Posterior vena cava (tissue), 2 donors: ENCODE measurements around the gene PDLIM3. TPM values are rescaled to one million over a fixed set of nuclear protein-coding genes. Genes with fewer than 3 reads are reported as not detected.
"Not testable (repeated sequence)": the region's sequence is repeated elsewhere in the genome, so short reads cannot be mapped to it uniquely, and the experiment has no call there.

Source experiments
- DNase-seq: peaks from one replicate; pipeline ENCODE4 v3.0.0-alpha.2; 2020; ENCODE audit warnings: low spot score
- intact Hi-C, 2 donors: fragments of 100-400 bp; cut with DNase I; formaldehyde crosslinking; loops; one replicate each; pipeline versions ENCODE4 v1.14.1 to v1.14.2; 2022 to 2023
- total RNA-seq, 2 donors: library from RNA; stranded (reverse); fragmentation: NEBNext Ultra II Directional; extraction: Animal tissue kit (Norgen Biotek cat#: 25700); gene quantifications; one replicate each; pipeline ENCODE4 v1.2.1, GENCODE V29; 2021
- donor health status: DM: yes; HTN: yes; CAD: no.
- donor health status: DM: yes; HTN: yes; CAD: no.

The PDLIM3 gene
- total RNA-seq, 2 donors from 2014 or later = 447 to 540 TPM

DNA sequence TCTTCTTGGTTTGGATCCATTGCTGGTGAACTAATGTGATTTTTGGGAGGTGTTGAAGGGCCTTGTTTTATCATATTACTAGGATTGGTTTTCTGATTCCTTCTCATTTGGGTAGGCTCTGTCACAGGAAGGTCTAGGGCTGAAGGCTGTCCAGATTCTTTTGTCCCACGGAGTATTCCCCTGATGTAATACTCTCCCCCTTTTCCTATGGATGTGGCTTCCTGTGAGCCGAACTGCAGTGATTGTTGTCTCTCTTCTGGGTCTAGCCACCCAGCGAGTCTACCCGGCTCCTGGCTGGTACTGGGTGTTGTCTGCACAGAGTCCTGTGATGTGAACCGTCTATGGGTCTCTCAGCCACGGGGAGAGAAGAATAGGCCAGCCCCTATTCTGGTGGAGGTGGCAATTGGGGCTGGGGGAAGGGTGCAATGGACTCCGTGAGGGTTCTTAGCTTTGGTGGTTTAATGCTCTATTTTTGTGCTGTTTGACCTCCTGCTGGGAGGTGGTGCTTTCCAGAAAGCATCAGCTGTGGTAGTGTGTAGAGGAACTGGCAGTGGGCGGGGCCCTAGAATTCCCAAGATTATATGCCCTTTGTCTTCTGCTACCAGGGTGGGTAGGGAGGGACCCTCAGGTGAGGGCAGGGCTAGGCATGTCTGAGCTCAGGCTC is 24.1 kb upstream of the PDLIM3 start:
- DNase-seq, intact Hi-C loops: not testable (repeated sequence)

DNA sequence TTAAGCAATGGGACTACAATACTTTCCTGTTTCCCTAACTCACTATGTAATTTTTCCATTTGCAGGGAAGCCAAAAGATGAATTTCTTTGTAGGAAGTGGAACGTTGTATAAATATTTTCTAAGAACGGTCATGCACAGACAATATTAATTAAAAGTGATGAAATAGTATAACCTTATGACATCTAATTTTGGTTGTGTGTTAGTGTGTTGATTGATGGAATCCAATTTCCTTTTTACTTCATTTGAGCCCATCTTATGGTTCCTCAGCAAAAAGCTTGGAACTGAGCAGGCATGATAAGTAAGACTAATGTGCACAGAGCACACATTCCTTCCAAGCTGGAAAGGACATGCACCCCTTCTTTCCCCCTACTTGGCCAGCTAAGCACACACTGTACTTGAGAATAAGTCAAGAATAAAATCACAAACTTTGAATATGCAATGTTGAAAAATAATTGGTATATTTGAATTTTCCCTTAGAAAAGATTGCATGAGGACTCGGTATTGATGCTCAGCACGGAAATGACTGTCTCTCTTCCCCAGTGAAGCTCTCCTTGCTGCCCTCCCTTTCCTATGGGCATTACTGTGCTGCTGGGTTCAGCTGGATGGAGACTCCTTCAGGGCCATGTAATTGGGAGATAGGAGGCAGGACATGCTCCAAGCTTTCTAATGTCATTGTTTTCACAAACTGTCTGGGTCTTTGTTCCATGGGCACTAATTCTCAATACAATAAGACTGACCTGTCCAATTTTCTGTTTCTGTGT is 19.2 kb upstream of the PDLIM3 start:
- intact Hi-C loops = no loop called here
- DNase-seq = no peak

- intact Hi-C loops = no loop called here
- DNase-seq = no peak
These were observed 16.9 kb upstream of the PDLIM3 start for GRCh38 chr4:185552254-185552653.

- DNase-seq = no peak
These were observed 15.6 kb upstream of the PDLIM3 start for GRCh38 chr4:185550933-185551332.

GRCh38 chr4:185549095-185549639 is 13.9 kb upstream of the PDLIM3 start:
- intact Hi-C loops = loop anchor here in 1 of 2 donors (5.0 kb wide), 1 partner anchor 1163 kb away; no protein-coding TSS in a partner anchor

More at GRCh38 chr4:185550933-185551332, 15.6 kb upstream of the PDLIM3 start:
- intact Hi-C loops = no loop called here

GRCh38 chr4:185548587-185548986 is 13.3 kb upstream of the PDLIM3 start:
- intact Hi-C loops = loop anchor here in 1 of 2 donors (5.0 kb wide), 1 partner anchor 1164 kb away; no protein-coding TSS in a partner anchor

More at GRCh38 chr4:185549095-185549639, 13.9 kb upstream of the PDLIM3 start:
- DNase-seq = no peak

GRCh38 chr4:185546335-185546734 is 11.0 kb upstream of the PDLIM3 start:
- intact Hi-C loops = loop anchor here in 1 of 2 donors (5.0 kb wide), 1 partner anchor 1166 kb away; no protein-coding TSS in a partner anchor
- no peak for DNase-seq

More at GRCh38 chr4:185548587-185548986, 13.3 kb upstream of the PDLIM3 start:
- no peak for DNase-seq

- DNase-seq = peak; percentile 91
These were observed 7.5 kb upstream of the PDLIM3 start for GRCh38 chr4:185542626-185543315.

DNA sequence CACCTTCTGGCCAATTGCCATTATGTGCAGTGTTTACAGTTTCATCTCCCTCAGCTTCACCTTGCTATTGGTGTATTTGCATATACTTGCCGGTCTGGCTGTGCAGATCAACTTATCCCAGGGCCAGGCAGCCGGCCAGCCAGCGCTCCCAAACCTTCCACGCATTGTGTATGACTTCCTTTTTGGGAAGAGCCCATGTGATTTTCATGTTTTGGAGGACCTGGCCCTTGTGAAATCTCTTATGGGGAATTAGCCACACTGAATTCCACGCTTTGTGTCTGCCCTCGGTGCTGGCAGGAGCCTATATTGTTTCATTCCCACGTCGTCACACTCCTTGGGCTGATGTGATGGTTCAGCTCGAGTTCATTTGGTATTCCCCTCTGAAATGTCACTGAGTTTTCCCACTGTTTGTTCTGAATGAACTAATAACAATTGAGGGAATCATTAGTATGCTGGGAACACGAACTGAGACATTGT is 6.0 kb upstream of the PDLIM3 start:
- peak; percentile 94 for DNase-seq
- intact Hi-C loops = no loop called here

More at GRCh38 chr4:185542626-185543315, 7.5 kb upstream of the PDLIM3 start:
- intact Hi-C loops = no loop called here

GRCh38 chr4:185540487-185541120 is 5.3 kb upstream of the PDLIM3 start:
- no peak for DNase-seq
- intact Hi-C loops = no loop called here

DNA sequence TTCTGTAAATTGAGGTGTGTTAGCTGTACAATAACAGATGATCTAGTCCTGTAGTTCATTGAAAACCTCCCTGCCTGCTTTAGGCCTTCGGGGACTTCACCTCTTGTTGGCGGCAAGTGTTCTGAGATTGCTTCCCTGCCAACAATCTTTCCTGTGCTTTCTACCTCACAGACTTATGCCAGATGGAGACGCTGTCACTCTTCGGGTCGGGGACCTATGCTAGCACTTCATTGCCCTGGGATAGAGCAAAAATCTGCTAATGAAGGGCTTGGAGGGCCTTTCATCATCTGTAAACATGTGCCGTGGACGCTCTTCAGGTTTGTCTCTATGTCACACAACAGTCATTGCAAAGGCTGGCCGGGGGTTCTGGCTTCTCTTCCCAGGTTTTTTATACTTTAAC is 4.7 kb upstream of the PDLIM3 start:
- intact Hi-C loops = no loop called here
- no peak for DNase-seq

DNA sequence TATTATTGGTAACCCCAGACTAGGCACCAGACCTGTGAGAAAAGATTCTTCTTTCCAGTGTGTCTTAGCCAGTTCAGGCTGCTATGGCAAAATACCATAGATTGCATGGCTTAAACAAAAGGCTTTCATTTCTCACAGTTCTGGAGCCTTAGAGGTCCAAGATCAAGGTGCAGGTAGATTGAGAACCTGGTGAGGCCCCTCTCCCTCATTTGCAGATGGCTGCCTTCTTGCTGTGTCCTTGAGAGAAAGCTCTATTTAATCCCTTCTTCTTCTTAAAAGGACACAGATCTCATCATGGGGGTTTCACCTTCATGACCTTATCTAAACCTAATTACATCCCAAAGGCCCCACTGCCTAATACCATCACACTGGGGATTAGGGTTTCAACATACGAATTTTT is 3.5 kb upstream of the PDLIM3 start:
- intact Hi-C loops = loop anchor here in 1 of 2 donors (5.0 kb wide), 1 partner anchor 33 kb away; no protein-coding TSS in a partner anchor
- DNase-seq = no peak

GRCh38 chr4:185536411-185536709 is 1.1 kb upstream of the PDLIM3 start:
- peak; percentile 85 for DNase-seq
- intact Hi-C loops = loop anchor here in 1 of 2 donors (5.0 kb wide), 1 partner anchor 36 kb away; no protein-coding TSS in a partner anchor

GRCh38 chr4:185535612-185536410 is 504 bp upstream of the PDLIM3 start:
- DNase-seq = no peak
- intact Hi-C loops = loop anchor here in 1 of 2 donors (5.0 kb wide), 1 partner anchor 36 kb away; no protein-coding TSS in a partner anchor

- no peak for DNase-seq
- intact Hi-C loops = no loop called here
These were observed 819 bp downstream of the PDLIM3 start for GRCh38 chr4:185534511-185534865.

DNA sequence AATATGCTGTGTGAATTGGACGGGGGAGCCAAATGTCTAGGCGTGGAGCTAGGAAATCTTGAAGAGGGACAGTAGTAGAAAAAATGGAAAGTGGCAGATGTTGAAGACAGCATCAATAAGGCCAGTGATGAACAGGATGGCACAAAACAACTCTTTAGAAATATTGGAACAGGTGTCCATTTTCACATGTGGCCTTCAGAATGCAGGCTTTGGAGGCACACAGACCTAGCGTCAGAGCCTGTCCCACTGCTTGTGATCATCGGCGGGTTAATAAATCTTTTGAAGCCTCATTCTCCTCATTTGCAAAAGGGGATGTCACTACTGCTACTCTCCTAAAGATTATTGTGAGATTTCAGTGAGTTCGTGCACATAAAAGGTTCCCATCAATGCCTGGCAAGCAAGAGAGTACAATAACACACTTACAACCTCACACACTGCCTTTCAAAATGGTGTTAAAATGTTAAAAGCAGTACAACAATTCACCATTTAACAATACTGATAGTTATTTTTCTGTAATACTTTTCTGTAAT is 2.4 kb downstream of the PDLIM3 start:
- intact Hi-C loops = no loop called here
- no peak for DNase-seq

DNA sequence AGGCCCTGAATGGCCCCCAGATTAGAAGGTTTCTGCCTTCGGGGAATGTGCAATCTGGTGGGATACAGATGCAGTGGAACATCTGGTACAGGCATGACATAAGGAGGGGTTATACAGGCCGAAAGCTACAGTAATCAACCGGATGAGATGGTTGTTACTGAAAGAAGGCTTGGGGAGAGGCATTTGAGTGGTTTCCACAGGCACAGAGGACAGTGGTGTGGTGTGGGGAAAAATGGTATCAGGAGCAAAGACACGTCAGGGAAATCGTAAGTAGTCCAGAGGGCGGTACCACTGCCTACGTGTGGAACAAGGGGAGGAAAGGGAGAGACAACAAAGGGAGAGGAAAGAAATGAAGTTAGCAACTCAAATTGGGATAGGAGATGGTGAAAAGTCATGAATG is 3.0 kb downstream of the PDLIM3 start:
- DNase-seq = peak; percentile 85
- intact Hi-C loops = no loop called here

- intact Hi-C loops = not testable (repeated sequence)
- DNase-seq = peak; percentile 77
These were observed 3.7 kb downstream of the PDLIM3 start for GRCh38 chr4:185531654-185532053.
